Stomach smooth muscle (tissue), 2 donors: Measurements from ENCODE around the gene MAD2L1BP.
"Not testable (repeated sequence)": the region's sequence is repeated elsewhere in the genome, so short reads cannot be mapped to it uniquely, and the experiment has no call there.

Experiments used
- H3K27ac ChIP-seq: one replicate; pipeline ENCODE4 v1.7.0; 2013; ENCODE audit warnings: mild to moderate bottlenecking, low read length, inconsistent platforms
- H3K27me3 ChIP-seq, 2 donors: one replicate each; pipeline ENCODE4 v1.7.0; 2013; ENCODE audit warnings: low read length in 2 of 2; ENCODE audit not compliant: insufficient read depth in 2 of 2, control insufficient read depth in 1 of 2
- H3K36me3 ChIP-seq, 2 donors: one replicate each; pipeline ENCODE4 v1.7.0; 2013; ENCODE audit warnings: low read length in 2 of 2; ENCODE audit not compliant: control insufficient read depth in 2 of 2, insufficient read depth in 2 of 2
- H3K4me1 ChIP-seq: one replicate; pipeline ENCODE4 v1.7.0; 2013; ENCODE audit warnings: low read length; ENCODE audit not compliant: control insufficient read depth, insufficient read depth
- H3K4me3 ChIP-seq, 2 donors: one replicate each; pipeline ENCODE4 v1.7.0; 2013; ENCODE audit warnings: low read length in 2 of 2
- H3K9ac ChIP-seq, 2 donors: one replicate each; pipeline ENCODE4 v1.7.0; 2013; ENCODE audit warnings: low read length in 2 of 2, mild to moderate bottlenecking in 1 of 2
- H3K9me3 ChIP-seq, 2 donors: one replicate each; pipeline ENCODE4 v1.7.0; 2013; ENCODE audit warnings: low read length in 2 of 2; ENCODE audit not compliant: control insufficient read depth in 2 of 2
- donor health status: healthy.
- donor health status: Pancreatic carcinoma.

Gene MAD2L1BP

GRCh38 chr6:43627008-43627825, 8.4 kb upstream of the MAD2L1BP start:
- Histone ChIP-seq H3K36me3 (peaks cover 31 to 34% of the 10 kb centered on the region in 2 donors), H3K27ac (peak overlapping the region; percentile 49), H3K4me3 (peak overlapping the region in 1 of 2 donors; percentile 17), H3K4me1 (peaks cover 27% of the 10 kb centered on the region), H3K27me3 (no peaks in the 10 kb centered on the region), H3K9ac (peak overlapping the region in 1 of 2 donors; percentile 58), H3K9me3 (no peaks in the 10 kb centered on the region)

GRCh38 chr6:43628393-43629103, 7.1 kb upstream of the MAD2L1BP start:
- Histone ChIP-seq H3K27me3 (no peaks in the 10 kb centered on the region), H3K9me3 (no peaks in the 10 kb centered on the region), H3K27ac (peak overlapping the region; percentile 82), H3K9ac (peak overlapping the region; percentile 79 to 94), H3K4me3 (peak overlapping the region; percentile 82 to 97), H3K4me1 (peaks cover 27% of the 10 kb centered on the region), H3K36me3 (peaks cover 22 to 23% of the 10 kb centered on the region in 2 donors)

DNA sequence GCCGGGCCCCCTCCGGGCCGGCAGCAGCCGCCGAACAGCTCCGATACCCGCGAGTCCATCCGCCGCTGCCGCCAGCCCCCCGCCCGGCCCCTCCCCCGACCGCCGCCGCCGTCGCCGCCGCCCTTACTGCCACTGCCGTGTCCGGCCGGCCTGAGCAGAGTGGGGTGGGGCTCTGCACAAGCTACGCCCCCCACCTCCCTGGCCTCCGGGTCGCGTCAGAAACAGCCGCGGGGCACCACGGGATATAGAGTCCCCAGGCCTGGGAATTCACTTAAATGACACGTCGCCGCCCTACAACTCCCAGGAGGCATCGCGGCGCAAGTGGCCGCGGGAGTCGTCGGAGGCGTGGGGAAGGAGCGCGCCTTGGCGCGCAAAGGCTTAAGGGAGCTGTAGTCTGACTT, 6.5 kb upstream of the MAD2L1BP start, which contains the start of gene GTPBP2:
Gene GTPBP2 (minus strand): TSS at position 161 of the 401 bp plus-strand sequence. CDS start 102 bp downstream, at position 59.
- H3K9me3 ChIP-seq, result no peaks in the 10 kb centered on the region
- peak within 1 kb of the TSS; percentile 90 to 97 for H3K4me3 ChIP-seq
- H3K9ac ChIP-seq, result peak within 1 kb of the TSS; percentile 88 to 94
- H3K4me1 ChIP-seq, result peaks cover 27% of the 10 kb centered on the region
- H3K27ac ChIP-seq, result peak within 1 kb of the TSS; percentile 96
- H3K36me3 ChIP-seq, result peaks cover 17 to 18% of the 10 kb centered on the region in 2 donors
- no peaks in the 10 kb centered on the region for H3K27me3 ChIP-seq

DNA sequence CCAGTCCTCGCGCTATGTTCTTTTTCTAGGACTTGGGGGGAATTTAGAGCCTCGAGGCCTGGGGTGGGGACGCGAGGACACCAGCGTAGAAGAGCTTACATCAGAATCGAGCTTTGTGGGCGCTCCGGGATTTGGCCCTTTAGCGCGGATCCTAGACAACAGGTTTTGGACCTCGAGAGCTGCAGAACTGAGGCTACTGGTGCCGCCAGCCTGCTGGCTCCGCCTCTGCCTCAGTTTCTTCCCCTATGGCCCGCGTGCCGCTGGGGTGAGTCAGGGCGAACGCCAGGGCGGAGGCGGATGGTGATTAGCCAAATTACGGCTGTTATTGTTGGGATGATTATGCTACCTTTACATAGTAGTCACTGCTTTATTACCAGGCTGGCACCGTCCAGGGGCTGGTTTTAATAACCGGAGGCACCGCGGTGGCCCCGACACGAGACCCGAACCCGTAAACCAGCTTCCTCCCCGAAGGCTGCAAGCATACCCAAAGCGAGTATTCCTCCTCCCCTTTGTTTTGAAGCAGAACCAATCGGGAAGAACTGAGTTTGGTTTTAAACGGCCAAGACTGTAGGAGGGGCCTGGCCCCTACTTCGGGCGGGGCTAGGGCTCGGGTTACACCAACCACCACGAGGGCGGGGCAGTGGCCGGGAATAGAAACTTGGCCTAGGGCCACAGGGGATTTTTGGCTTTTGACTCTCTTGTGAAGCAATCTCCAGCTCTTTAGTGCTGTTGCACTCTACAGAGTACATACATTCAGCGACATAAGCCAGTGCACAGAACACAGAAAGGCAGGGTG, 5.9 kb upstream of the MAD2L1BP start:
- no peaks in the 10 kb centered on the region for H3K9me3 ChIP-seq
- H3K4me1 ChIP-seq, result peaks cover 24% of the 10 kb centered on the region
- no peaks in the 10 kb centered on the region for H3K27me3 ChIP-seq
- peak overlapping the region; percentile 96 for H3K27ac ChIP-seq
- peak overlapping the region; percentile 88 to 93 for H3K9ac ChIP-seq
- peak overlapping the region; percentile 90 to 97 for H3K4me3 ChIP-seq
- H3K36me3 ChIP-seq, result peaks cover 12% of the 10 kb centered on the region in 2 donors

DNA sequence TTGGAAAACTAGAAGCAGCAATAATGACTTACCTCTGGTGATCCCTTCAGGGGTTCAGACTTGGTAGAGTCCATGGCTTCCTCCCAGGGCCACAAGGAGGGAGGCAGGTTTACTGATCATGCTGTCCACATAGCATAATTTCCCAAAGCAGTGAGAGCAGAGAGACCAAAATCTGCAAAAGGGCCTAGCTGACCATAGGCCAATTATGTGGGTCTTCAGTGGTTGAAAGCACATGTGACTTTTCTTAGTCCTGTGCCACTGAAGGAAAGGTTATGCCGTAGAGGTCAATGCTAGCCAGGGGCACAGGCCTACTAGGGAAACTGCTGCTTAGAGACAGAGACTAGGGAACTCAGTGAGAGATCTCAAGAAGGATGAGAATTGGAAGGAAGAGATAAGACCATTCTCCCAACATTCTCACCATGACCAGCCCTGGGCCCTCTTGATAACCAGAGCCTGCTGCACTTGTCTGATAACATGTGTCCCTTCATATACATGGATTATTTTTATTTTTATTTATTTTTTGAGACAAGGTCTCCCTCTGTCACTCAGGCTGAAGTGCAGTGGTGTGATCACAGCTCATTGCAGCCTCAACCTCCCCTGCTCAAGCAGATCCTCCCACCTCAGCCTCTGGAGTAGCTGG, 4.5 kb upstream of the MAD2L1BP start:
- Histone ChIP-seq H3K36me3 (peaks cover 0 to 2% of the 10 kb centered on the region in 2 donors), H3K27ac (no peak overlapping the region), H3K9ac (no peak overlapping the region), H3K9me3 (no peaks in the 10 kb centered on the region), H3K4me3 (no peak overlapping the region), H3K27me3 (no peaks in the 10 kb centered on the region), H3K4me1 (peaks cover 29% of the 10 kb centered on the region)

GRCh38 chr6:43633002-43633401, 2.6 kb upstream of the MAD2L1BP start:
- H3K9ac ChIP-seq, H3K27me3 ChIP-seq, H3K4me3 ChIP-seq, H3K9me3 ChIP-seq, H3K36me3 ChIP-seq, H3K27ac ChIP-seq: not testable (repeated sequence)
- H3K4me1 ChIP-seq, result peaks cover 31% of the 10 kb centered on the region

DNA sequence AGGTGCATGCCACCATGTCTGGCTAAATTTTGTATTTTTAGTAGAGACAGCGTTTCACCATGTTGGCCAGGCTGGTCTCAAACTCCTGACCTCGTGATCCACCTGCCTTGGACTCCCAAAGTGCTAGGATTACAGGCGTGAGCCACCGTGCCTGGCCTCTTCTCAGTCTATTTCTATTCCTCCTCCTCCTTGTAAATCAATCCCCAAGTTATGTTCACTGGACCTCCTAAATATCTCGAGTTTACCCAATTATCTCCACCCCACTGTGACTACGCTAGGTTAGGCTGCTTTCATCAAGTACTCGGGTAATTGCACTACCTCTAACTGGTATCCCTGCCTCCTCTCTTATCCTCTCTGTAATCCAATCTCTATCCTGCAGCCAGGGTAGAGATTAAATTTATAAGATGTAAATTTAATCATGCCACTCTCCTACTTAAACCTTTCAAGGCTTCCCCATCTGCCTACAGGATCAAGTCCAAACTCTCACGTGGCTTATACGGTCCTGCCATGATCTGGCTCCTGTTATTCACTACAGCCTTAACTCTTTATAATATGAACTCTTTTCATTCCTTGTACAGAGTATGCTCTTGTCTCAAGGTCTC, 837 bp upstream of the MAD2L1BP start:
- Histone ChIP-seq H3K27ac (peak overlapping the region; percentile 78), H3K9ac (no peak overlapping the region), H3K27me3 (no peaks in the 10 kb centered on the region)

DNA sequence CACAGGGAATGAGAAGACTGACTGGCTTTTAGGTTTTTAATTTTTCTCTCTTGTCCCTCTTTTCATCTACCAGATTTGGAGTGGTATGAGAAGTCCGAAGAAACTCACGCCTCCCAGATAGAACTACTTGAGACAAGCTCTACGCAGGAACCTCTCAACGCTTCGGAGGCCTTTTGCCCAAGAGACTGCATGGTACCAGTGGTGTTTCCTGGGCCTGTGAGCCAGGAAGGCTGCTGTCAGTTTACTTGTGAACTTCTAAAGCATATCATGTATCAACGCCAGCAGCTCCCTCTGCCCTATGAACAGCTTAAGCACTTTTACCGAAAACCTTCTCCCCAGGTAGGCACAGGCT, 644 bp downstream of the MAD2L1BP start:
- Histone ChIP-seq H3K9ac (peak overlapping the region; percentile 91 to 96), H3K27ac (peak overlapping the region; percentile 78), H3K4me1 (peaks cover 21% of the 10 kb centered on the region), H3K4me3 (peak overlapping the region; percentile 92 to 94), H3K9me3 (no peaks in the 10 kb centered on the region), H3K36me3 (peaks cover 11 to 21% of the 10 kb centered on the region in 2 donors), H3K27me3 (no peaks in the 10 kb centered on the region)

More for the DNA sequence above, 837 bp upstream of the MAD2L1BP start:
- no peaks in the 10 kb centered on the region for H3K9me3 ChIP-seq
- H3K4me1 ChIP-seq, result peaks cover 27% of the 10 kb centered on the region
- peak overlapping the region; percentile 92 to 94 for H3K4me3 ChIP-seq
- peaks cover 3 to 10% of the 10 kb centered on the region in 2 donors for H3K36me3 ChIP-seq

DNA sequence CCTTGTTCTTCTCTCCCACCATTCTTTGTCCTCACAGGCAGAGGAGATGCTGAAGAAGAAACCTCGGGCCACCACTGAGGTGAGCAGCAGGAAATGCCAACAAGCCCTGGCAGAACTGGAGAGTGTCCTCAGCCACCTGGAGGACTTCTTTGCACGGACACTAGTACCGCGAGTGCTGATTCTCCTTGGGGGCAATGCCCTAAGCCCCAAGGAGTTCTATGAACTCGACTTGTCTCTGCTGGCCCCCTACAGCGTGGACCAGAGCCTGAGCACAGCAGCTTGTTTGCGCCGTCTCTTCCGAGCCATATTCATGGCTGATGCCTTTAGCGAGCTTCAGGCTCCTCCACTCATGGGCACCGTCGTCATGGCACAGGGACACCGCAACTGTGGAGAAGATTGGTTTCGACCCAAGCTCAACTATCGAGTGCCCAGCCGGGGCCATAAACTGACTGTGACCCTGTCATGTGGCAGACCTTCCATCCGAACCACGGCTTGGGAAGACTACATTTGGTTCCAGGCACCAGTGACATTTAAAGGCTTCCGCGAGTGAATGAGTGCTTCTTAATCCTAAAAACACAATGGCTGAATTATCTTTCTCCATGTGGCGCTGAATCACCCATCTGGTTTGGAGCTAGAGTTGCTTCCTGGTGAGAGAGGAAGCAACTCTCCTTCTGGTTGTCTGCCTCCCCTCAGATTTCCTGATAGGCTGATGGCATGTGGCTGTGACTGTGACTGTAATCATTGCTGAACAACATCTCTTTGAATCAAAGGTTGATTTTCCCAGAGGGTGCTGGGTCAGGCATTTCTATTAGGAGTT, 4.6 kb downstream of the MAD2L1BP start:
- no peak overlapping the region for H3K9ac ChIP-seq
- H3K4me3 ChIP-seq, result no peak overlapping the region
- no peaks in the 10 kb centered on the region for H3K9me3 ChIP-seq
- H3K4me1 ChIP-seq, result peaks cover 24% of the 10 kb centered on the region
- H3K36me3 ChIP-seq, result peaks cover 16 to 25% of the 10 kb centered on the region in 2 donors
- no peak overlapping the region for H3K27ac ChIP-seq
- no peaks in the 10 kb centered on the region for H3K27me3 ChIP-seq
